D721Med (cell line): ENCODE measurements around the gene HOGA1.

Experiments
- DNase-seq: peaks from one replicate; pipeline ENCODE4 v3.0.0; 2011; ENCODE audit warnings: low spot score; ENCODE audit not compliant: insufficient read length
- FAIRE-seq: peaks from 2 replicates; lab custom pipeline; 2011; peaks lifted over from hg19 to GRCh38; lab: Jason Lieb, UNC
- CTCF ChIP-seq: IDR thresholded peaks from 2 replicates; pipeline ENCODE4 v1.5.1; 2012; ENCODE audit warnings: mild to moderate bottlenecking, control low read depth; ENCODE audit not compliant: insufficient read depth; ENCODE audit errors: missing control alignments

Gene HOGA1

GRCh38 chr10:97587183-97587582 is 3.0 kb downstream of the HOGA1 start:
- DNase-seq (no peak), FAIRE-seq (no peak)
- TF ChIP-seq CTCF = no peak

GRCh38 chr10:97589479-97589878 is 5.3 kb downstream of the HOGA1 start, which contains the start of gene C10orf62:
Gene C10orf62, plus strand, starts transcription at chr10:97589721. Its CDS starts 177 bp downstream, at chr10:97589898.
- TF ChIP-seq CTCF = no peak
- DNase-seq (no peak), FAIRE-seq (no peak)

GRCh38 chr10:97590082-97590747 is 6.0 kb downstream of the HOGA1 start:
- no peak for TF ChIP-seq CTCF
- no peak for DNase-seq
- FAIRE-seq = no peak

- TF ChIP-seq CTCF = no peak
- no peak for FAIRE-seq
- no peak for DNase-seq
These were observed 6.7 kb downstream of the HOGA1 start for GRCh38 chr10:97590748-97591495.

GRCh38 chr10:97593421-97593820 is 9.2 kb downstream of the HOGA1 start:
- DNase-seq (no peak), FAIRE-seq (no peak)
- no peak for TF ChIP-seq CTCF

- no peak for DNase-seq
These were observed 12.2 kb downstream of the HOGA1 start for GRCh38 chr10:97596101-97597082.

More at GRCh38 chr10:97596101-97597082, 12.2 kb downstream of the HOGA1 start:
- no peak for TF ChIP-seq CTCF
- FAIRE-seq = no peak
